ENCODE data around the gene TRPC1.

The TRPC1 gene

DNA sequence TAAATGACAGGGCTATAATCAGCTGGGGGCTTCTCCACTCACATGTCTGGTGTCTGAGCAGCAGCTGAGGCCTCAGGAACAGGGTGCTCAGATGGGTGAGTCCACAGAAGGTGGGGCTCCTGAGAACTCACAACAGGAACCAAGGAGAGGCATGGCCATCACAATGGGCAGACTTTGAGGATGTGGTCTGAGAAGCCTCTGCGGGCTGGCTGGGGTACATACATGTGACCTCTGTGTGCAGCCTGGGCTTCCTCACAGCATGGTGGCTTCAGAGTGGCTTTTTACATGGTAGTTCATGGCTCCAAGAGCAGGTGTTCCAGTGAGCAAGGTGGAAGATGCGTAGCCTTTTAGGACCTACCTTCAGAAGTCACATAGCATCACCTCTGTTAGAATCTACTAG is 58.8 kb downstream of the TRPC1 start:
- TF ChIP-seq, protein P1, sequence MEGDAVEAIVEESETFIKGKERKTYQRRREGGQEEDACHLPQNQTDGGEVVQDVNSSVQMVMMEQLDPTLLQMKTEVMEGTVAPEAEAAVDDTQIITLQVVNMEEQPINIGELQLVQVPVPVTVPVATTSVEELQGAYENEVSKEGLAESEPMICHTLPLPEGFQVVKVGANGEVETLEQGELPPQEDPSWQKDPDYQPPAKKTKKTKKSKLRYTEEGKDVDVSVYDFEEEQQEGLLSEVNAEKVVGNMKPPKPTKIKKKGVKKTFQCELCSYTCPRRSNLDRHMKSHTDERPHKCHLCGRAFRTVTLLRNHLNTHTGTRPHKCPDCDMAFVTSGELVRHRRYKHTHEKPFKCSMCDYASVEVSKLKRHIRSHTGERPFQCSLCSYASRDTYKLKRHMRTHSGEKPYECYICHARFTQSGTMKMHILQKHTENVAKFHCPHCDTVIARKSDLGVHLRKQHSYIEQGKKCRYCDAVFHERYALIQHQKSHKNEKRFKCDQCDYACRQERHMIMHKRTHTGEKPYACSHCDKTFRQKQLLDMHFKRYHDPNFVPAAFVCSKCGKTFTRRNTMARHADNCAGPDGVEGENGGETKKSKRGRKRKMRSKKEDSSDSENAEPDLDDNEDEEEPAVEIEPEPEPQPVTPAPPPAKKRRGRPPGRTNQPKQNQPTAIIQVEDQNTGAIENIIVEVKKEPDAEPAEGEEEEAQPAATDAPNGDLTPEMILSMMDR (IDR thresholded peaks at IDR 0.05; ENCODE audit: low read depth, low read length, missing control alignments): no peak

DNA sequence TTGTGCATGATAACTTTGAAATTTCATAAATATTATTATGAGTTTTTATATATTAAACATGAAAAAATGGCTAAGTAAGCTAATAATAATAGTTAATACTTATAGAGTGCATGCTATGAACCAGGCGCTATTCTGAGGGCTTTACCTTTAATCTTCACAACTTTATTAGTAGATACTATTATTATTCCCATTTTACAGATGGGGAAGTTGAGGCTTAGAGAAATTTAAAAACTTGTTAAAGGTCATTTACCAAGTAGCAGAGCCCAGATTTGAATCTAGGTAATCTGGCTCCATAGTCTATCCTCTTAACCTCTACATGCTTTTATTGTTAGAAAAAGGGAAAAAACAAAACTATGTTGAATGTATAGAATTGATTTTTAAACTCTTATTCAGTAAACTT is 60.4 kb downstream of the TRPC1 start:
- TF ChIP-seq, protein P1 (IDR thresholded peaks at IDR 0.05; ENCODE audit: low read depth, low read length, missing control alignments): no peak
- H3K4me3 ChIP-seq (ENCODE audit: low read depth, low read length): no peak overlapping the region
- DNase-seq (ENCODE audit: low read depth): no peak

More for the DNA sequence above, 58.8 kb downstream of the TRPC1 start:
- no peak for DNase-seq (ENCODE audit: low read depth)
- no peak overlapping the region for H3K4me3 ChIP-seq (ENCODE audit: low read depth, low read length)

DNA sequence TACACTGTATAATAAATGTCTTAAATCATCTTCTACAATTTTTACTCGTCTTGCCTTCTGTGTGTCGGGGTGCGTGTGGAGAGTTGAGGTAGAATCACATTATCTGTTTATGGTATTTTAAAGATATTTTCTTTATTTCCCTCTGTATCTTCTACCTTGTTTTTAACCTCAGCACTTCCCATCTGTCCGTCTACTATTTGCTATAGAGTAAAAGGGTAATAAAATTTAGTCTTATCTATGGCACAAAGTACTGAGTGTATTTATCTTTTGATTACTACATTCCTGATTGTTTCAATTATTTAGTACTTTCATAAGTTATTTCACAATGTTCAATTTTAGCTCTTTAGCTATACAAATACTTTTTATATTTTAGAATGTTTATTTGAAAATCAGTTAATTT is 62.2 kb downstream of the TRPC1 start:
- TF ChIP-seq, protein P1 (IDR thresholded peaks at IDR 0.05; ENCODE audit: low read depth, low read length, missing control alignments): no peak
- no peak for DNase-seq (ENCODE audit: low read depth)
- H3K4me3 ChIP-seq (ENCODE audit: low read depth, low read length): no peak overlapping the region

DNA sequence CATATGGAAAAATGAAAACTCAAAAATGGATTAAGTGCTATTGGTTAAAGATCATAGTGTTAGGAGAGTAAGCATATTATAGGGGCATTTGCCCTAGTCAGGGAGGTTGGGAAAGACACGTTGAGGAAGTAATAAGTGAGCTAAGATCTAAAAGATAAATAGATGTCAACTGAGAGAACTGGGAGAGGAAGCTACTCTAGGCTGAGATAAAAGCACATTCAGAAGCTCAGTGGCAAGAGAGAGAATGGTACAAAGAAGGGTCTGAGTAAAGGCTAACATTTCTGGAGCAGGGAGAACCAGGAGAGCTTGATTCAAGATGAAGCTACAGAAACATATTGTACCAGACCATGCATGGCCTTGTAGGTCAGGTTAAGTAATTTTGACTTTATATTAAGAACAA is 63.9 kb downstream of the TRPC1 start:
- TF ChIP-seq, protein P1 (IDR thresholded peaks at IDR 0.05; ENCODE audit: low read depth, low read length, missing control alignments): no peak
- H3K4me3 ChIP-seq (ENCODE audit: low read depth, low read length): no peak overlapping the region
- no peak for DNase-seq (ENCODE audit: low read depth)

DNA sequence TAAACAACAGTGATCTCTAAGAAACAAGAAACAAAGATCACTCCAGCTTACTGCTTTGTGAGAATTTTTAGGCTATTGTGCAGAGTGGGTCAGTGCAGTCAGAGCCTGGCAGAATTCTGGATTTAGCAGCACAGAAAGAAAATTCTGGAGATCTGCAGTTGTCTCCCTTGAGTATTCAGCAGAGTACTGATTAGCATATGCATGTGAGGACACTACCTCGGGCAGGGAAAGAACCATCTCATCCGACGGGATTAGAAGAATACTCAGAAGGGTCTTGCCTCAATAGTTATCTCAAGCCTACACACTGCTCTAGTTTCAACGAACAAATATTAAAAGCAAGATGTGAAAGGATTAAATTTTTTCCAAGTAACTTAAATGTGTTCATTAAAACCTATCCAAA is 70.7 kb downstream of the TRPC1 start:
- TF ChIP-seq, protein P1 (IDR thresholded peaks at IDR 0.05; ENCODE audit: low read depth, low read length, missing control alignments): no peak
- H3K4me3 ChIP-seq (ENCODE audit: low read depth, low read length): no peak overlapping the region
- DNase-seq (ENCODE audit: low read depth): no peak

DNA sequence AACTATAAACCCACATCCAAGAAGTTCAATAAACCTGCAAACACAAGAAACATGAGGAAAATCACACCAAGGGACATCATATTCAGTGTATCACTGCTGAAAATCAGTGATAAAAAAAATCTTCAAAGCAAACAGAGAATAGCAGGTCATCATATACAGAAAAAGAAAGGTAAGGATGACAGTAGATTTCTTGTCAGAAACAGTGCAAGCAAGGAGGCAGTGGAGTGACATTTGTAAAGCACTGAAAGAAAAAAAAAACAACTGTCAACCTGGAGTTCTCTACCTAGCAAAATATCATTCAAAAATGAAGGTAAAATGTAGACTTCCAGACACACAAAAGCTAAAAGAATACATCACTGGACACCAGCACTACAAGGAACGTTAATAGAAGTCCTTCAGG is 71.5 kb downstream of the TRPC1 start:
- DNase-seq (ENCODE audit: low read depth): no peak
- TF ChIP-seq, protein P1 (IDR thresholded peaks at IDR 0.05; ENCODE audit: low read depth, low read length, missing control alignments): no peak
- no peak overlapping the region for H3K4me3 ChIP-seq (ENCODE audit: low read depth, low read length)

DNA sequence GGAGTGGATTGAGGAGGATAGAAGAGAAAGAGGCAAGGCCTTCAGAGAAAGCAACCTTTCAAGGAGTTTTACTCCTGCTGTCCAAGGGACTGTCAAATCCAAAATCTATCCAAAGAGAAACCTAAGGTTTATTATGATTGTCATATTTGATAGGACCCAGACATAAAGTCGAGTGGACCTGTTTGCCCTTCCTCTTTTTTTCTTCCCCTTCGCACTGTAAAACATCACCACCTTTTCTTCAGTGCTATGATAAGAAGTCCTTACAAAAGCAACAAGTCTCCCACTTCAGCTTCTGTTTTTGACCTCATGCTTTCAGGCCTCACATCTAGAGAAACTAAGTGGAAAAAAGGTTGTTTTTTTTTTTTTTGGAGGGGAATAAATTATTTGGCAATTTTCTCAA is 73.0 kb downstream of the TRPC1 start:
- no peak overlapping the region for H3K4me3 ChIP-seq (ENCODE audit: low read depth, low read length)
- TF ChIP-seq, protein P1 (IDR thresholded peaks at IDR 0.05; ENCODE audit: low read depth, low read length, missing control alignments): no peak
- no peak for DNase-seq (ENCODE audit: low read depth)

All from GM12864 (cell line).